Erythroblast (primary cell): ENCODE data around the gene LEAP2.

Experiments used
- DNase-seq, 2 experiments: peaks; one replicate each; lab custom pipeline; 2025; lab: John Stamatoyannopoulos, UW
- GATA1 ChIP-seq: IDR thresholded peaks from 2 replicates; pipeline ENCODE4 v1.6.1; 2011; ENCODE audit warnings: low read depth, mild to moderate bottlenecking, control low read depth, low read length, moderate library complexity
- POLR2A ChIP-seq: IDR thresholded peaks from 2 replicates; pipeline ENCODE4 v1.6.1; 2011; ENCODE audit warnings: mild to moderate bottlenecking, low read length

The LEAP2 gene

DNA sequence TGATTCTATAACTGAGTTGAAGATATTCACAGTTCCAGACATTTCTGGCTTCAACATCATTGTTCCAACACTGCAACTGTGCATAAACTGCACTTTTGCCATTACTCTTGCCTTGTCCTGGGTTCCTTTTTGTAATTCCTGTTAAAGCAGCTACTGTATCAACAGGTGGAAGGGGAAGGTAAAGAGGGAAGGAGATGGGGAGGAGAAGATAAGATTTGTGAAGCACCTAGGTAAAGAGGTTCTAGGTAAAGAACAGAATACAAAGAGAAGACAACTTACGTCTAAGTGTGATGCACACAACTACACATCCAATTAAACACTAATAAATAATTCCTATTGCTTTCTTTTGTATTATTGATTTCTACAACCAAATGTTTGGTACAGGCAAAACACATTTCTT lies 36.2 kb downstream of the LEAP2 start:
- DNase-seq = no peak
- no peak for TF ChIP-seq GATA1
- no peak for TF ChIP-seq POLR2A

DNA sequence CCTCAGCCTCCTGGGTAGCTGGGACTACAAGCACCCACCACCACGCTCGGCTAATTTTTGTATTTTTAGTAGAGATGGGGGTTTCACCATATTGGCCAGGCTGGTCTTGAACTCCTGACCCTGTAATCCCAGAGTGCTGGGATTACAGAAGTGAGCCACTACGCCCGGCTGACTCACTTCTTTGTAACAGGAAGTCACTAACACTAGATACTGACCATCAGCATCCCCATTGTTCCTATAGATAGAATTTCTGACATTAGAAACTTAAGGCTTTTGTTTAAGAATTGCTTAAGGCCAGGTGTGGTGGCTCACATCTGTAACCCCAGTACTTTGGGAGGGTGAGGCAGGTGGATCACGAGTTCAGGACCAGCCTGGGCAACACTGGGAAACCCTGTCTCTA lies 42.2 kb downstream of the LEAP2 start:
- TF ChIP-seq GATA1 = no peak
- TF ChIP-seq POLR2A = no peak
- DNase-seq = no peak

DNA sequence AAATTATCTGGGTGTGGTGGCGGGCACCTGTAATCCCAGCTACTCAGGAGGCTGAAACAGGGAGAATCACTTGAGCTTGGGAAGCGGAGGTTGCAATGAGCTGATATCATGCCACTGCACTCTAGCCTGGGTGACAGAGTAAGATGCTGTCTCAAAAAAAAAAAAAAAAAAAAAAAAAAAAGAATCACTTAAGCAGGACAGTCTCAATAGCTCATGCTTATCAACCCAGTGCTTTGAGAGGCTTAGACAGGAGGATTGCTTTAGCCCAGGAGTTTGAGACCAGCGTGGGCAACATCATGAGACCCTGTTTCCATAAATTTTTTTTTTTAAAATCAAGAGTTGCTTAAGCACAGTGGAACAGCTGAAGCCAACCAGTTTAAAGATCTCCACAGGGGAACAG lies 42.6 kb downstream of the LEAP2 start:
- no peak for DNase-seq
- no peak for TF ChIP-seq GATA1
- no peak for TF ChIP-seq POLR2A
